H9 (cell line): ENCODE results near the gene C20orf144. TPM values are rescaled to one million over a fixed set of nuclear protein-coding genes. Genes with fewer than 3 reads are reported as not detected.

Source experiments
- DNase-seq: peaks from one replicate; pipeline ENCODE4 v3.0.0-alpha.2; 2017
- H2AFZ ChIP-seq: one replicate; pipeline ENCODE4 v1.6.1; 2013; ENCODE audit warnings: mild to moderate bottlenecking, low read length, control low read depth, moderate library complexity
- H2AK5ac ChIP-seq: 2 replicates; pipeline ENCODE4 v1.6.1; 2013; ENCODE audit warnings: low read length, control low read depth, mixed read lengths; ENCODE audit not compliant: insufficient read length
- H2BK120ac ChIP-seq: one replicate; pipeline ENCODE4 v1.6.1; 2013; ENCODE audit warnings: low read depth, mild to moderate bottlenecking, low read length, control low read depth, inconsistent platforms; ENCODE audit not compliant: poor library complexity, severe bottlenecking
- H2BK12ac ChIP-seq: 2 replicates; pipeline ENCODE4 v1.6.1; 2013; ENCODE audit warnings: low read length, control low read depth, mixed read lengths, low read depth; ENCODE audit not compliant: insufficient read length
- H2BK15ac ChIP-seq: 2 replicates; pipeline ENCODE4 v1.6.1; 2013; ENCODE audit warnings: low read depth, low read length, control low read depth
- H2BK20ac ChIP-seq: one replicate; pipeline ENCODE4 v1.6.1; 2013; ENCODE audit warnings: low read depth, mild to moderate bottlenecking, low read length, control low read depth, inconsistent platforms; ENCODE audit not compliant: poor library complexity, severe bottlenecking
- H2BK5ac ChIP-seq: 2 replicates; pipeline ENCODE4 v1.6.1; 2013; ENCODE audit warnings: low read length, control low read depth, mixed read lengths; ENCODE audit not compliant: insufficient read length
- H3K14ac ChIP-seq: 2 replicates; pipeline ENCODE4 v1.6.1; 2013; ENCODE audit warnings: low read length, control low read depth; ENCODE audit not compliant: insufficient read depth
- H3K18ac ChIP-seq: 2 replicates; pipeline ENCODE4 v1.6.1; 2013; ENCODE audit warnings: low read depth, mild to moderate bottlenecking, mixed read lengths, low read length, control low read depth; ENCODE audit not compliant: insufficient read length
- H3K23ac ChIP-seq: 2 replicates; pipeline ENCODE4 v1.6.1; 2013; ENCODE audit warnings: low read length, control low read depth, mixed read lengths, low read depth; ENCODE audit not compliant: insufficient read length
- H3K23me2 ChIP-seq: 2 replicates; pipeline ENCODE4 v1.6.1; 2013; ENCODE audit warnings: low read depth, mild to moderate bottlenecking, mixed read lengths, low read length, control low read depth; ENCODE audit not compliant: insufficient read length, poor library complexity, severe bottlenecking
- H3K27ac ChIP-seq: 2 replicates; pipeline ENCODE4 v1.5.1; 2013; ENCODE audit warnings: low read length, control low read depth, mixed read lengths, low read depth; ENCODE audit not compliant: insufficient read length
- H3K27me3 ChIP-seq: 2 replicates; pipeline ENCODE4 v1.6.1; 2013; ENCODE audit warnings: low read length, control low read depth, inconsistent platforms; ENCODE audit not compliant: insufficient read depth
- H3K4ac ChIP-seq: 2 replicates; pipeline ENCODE4 v1.6.1; 2013; ENCODE audit warnings: low read depth, mild to moderate bottlenecking, control low read depth, inconsistent platforms, low read length, moderate library complexity
- H3K4me1 ChIP-seq: 2 replicates; pipeline ENCODE4 v1.6.1; 2013; ENCODE audit warnings: low read length, control low read depth, inconsistent platforms; ENCODE audit not compliant: insufficient read depth
- H3K4me2 ChIP-seq: 2 replicates; pipeline ENCODE4 v1.6.1; 2013; ENCODE audit warnings: low read length, control low read depth, mixed read lengths; ENCODE audit not compliant: insufficient read length, insufficient read depth
- H3K56ac ChIP-seq: 2 replicates; pipeline ENCODE4 v1.6.1; 2013; ENCODE audit warnings: low read depth, mild to moderate bottlenecking, mixed read lengths, low read length, control low read depth; ENCODE audit not compliant: insufficient read length
- H3K79me1 ChIP-seq: 2 replicates; pipeline ENCODE4 v1.6.1; 2013; ENCODE audit warnings: low read depth, mild to moderate bottlenecking, moderate library complexity, low read length, control low read depth, inconsistent platforms; ENCODE audit not compliant: insufficient read depth, poor library complexity, severe bottlenecking
- H3K79me2 ChIP-seq: 2 replicates; pipeline ENCODE4 v1.6.1; 2013; ENCODE audit warnings: low read length, control low read depth, inconsistent platforms; ENCODE audit not compliant: insufficient read depth
- H3K9ac ChIP-seq: 2 replicates; pipeline ENCODE4 v1.6.1; 2013; ENCODE audit warnings: low read length, control low read depth, mixed read lengths; ENCODE audit not compliant: insufficient read length; ENCODE audit errors: extremely low read depth
- H3K9me3 ChIP-seq: one replicate; pipeline ENCODE4 v1.6.1; 2013; ENCODE audit warnings: low read depth, low read length, inconsistent platforms; ENCODE audit not compliant: control insufficient read depth
- H3T11ph ChIP-seq: one replicate; pipeline ENCODE4 v1.6.1; 2013; ENCODE audit warnings: mild to moderate bottlenecking, low read length, control low read depth, inconsistent platforms
- H4K20me1 ChIP-seq: one replicate; pipeline ENCODE4 v1.6.1; 2013; ENCODE audit not compliant: control insufficient read depth, insufficient read length, insufficient read depth
- H4K5ac ChIP-seq: 2 replicates; pipeline ENCODE4 v1.6.1; 2013; ENCODE audit warnings: low read depth, mild to moderate bottlenecking, mixed read lengths, low read length, control low read depth; ENCODE audit not compliant: insufficient read length
- H4K8ac ChIP-seq: replicated peaks from 2 replicates; pipeline ENCODE4 v1.6.1; 2013; ENCODE audit warnings: low read length, control low read depth, mixed read lengths, low read depth; ENCODE audit not compliant: insufficient read length
- H4K91ac ChIP-seq: 2 replicates; pipeline ENCODE4 v1.6.1; 2013; ENCODE audit warnings: low read depth, mild to moderate bottlenecking, moderate library complexity, mixed read lengths, low read length, control low read depth; ENCODE audit not compliant: insufficient read length
- H3K27ac Mint-ChIP-seq, 3 experiments: 2 replicates in 2 of 3; 3 replicates in 1 of 3; pipeline ENCODE4 v1.8.0; 2020 to 2021; ENCODE audit warnings: mixed read lengths in 3 of 3, mild to moderate bottlenecking in 1 of 3, moderate library complexity in 1 of 3
- H3K27me3 Mint-ChIP-seq: 2 replicates; pipeline ENCODE4 v1.8.0; 2021; ENCODE audit warnings: low read depth, mild to moderate bottlenecking, moderate library complexity, mixed read lengths
- H3K36me3 Mint-ChIP-seq, 3 experiments: 2 replicates in 2 of 3; 3 replicates in 1 of 3; pipeline ENCODE4 v1.8.0; 2020 to 2021; ENCODE audit warnings: low read depth in 3 of 3, mixed read lengths in 3 of 3; ENCODE audit not compliant: insufficient read depth in 1 of 3
- H3K4me1 Mint-ChIP-seq, 2 experiments: 2 replicates each; pipeline ENCODE4 v1.8.0; 2020; ENCODE audit warnings: mixed read lengths in 2 of 2
- H3K4me3 Mint-ChIP-seq, 2 experiments: 2 replicates in 1 of 2; 3 replicates in 1 of 2; pipeline ENCODE4 v1.8.0; 2020 to 2021; ENCODE audit warnings: mild to moderate bottlenecking in 2 of 2, mixed read lengths in 2 of 2, moderate library complexity in 1 of 2
- H3K9me3 Mint-ChIP-seq, 2 experiments: 2 replicates in 1 of 2; 3 replicates in 1 of 2; pipeline ENCODE4 v1.8.0; 2020; ENCODE audit warnings: mild to moderate bottlenecking in 2 of 2, mixed read lengths in 2 of 2, moderate library complexity in 1 of 2
- WGBS: extraction: QIAGEN DNeasy Blood & Tissue Kit; methylation state at CpG from one replicate; pipeline ENCODE4 v1.1.7; 2013; ENCODE audit warnings: missing lambda C conversion rate, low lambda C conversion rate, mixed read lengths; ENCODE audit not compliant: insufficient read length; ENCODE audit errors: extremely low coverage; 5-methylcytosine and 5-hydroxymethylcytosine counted together
- total RNA-seq: library from RNA; stranded (reverse); gene quantifications from 2 replicates; pipeline ENCODE4 v1.2.1, GENCODE V29; 2021
- TF ChIP-seq, protein P1 (sequence below): fragments of 200-600 bp; sonication (generic); conservative IDR thresholded peaks from 3 replicates; pipeline ENCODE4 v1.8.0; 2021; ENCODE audit warnings: antibody characterized with exemption, mild to moderate bottlenecking

The C20orf144 gene
- total RNA-seq, 1 experiment from 2014 or later, result 0.26 TPM

DNA sequence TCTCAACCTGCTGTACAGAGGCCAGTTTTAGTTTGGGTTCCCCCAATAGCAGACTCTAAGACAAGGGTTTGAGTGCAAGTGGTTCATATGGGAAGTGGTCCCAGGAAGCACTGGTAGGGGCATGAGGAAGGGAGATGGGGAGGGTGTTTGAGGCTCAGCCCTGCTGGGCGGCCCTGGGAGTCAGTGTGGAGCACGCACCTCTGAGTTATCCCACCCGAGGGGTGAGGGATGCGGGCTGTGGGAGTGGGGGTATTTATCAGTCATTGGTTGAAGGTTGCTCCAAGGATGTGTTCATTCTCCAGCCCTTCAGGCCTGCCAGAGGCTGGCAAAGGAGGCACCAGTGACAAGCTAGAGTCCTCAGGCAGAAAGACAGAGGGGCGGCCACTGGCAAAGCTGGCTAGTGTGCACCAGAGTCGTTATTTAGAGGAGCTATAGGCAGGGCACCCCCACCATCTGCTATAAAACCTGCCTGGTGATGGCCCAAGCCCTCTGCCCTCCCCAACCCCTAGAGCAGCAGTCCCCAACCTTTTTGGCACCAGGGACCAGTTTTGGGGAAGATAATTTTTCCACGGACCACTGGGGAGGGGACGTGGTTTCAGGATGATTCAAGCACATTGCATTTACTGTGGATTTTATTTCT is 41.5 kb downstream of the C20orf144 start:
- no peak overlapping the region for H2BK20ac ChIP-seq
- no peaks in the 10 kb centered on the region for H3K79me1 ChIP-seq
- Mint-ChIP-seq H3K4me1 (no peaks in the 10 kb centered on the region), H3K27me3 (peaks cover 9% of the 10 kb centered on the region; the same call in 1 of the 2 replicates), H3K27ac (no peak overlapping the region), H3K9me3 (peaks cover 20 to 25% of the 10 kb centered on the region in 2 experiments), H3K36me3 (peaks cover 8 to 20% (median 9%) of the 10 kb centered on the region in 3 experiments; a peak in 6 of 7 replicates), H3K4me3 (no peak overlapping the region)
- H3K23me2 ChIP-seq, result no peaks in the 10 kb centered on the region
- H2AFZ ChIP-seq, result no peak overlapping the region
- TF ChIP-seq, protein P1, sequence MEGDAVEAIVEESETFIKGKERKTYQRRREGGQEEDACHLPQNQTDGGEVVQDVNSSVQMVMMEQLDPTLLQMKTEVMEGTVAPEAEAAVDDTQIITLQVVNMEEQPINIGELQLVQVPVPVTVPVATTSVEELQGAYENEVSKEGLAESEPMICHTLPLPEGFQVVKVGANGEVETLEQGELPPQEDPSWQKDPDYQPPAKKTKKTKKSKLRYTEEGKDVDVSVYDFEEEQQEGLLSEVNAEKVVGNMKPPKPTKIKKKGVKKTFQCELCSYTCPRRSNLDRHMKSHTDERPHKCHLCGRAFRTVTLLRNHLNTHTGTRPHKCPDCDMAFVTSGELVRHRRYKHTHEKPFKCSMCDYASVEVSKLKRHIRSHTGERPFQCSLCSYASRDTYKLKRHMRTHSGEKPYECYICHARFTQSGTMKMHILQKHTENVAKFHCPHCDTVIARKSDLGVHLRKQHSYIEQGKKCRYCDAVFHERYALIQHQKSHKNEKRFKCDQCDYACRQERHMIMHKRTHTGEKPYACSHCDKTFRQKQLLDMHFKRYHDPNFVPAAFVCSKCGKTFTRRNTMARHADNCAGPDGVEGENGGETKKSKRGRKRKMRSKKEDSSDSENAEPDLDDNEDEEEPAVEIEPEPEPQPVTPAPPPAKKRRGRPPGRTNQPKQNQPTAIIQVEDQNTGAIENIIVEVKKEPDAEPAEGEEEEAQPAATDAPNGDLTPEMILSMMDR, result no peak
- H3K27ac ChIP-seq, result no peak overlapping the region
- no peak overlapping the region for H4K8ac ChIP-seq
- no peak overlapping the region for H3K9ac ChIP-seq
- no peak overlapping the region for H2BK5ac ChIP-seq
- no peaks in the 10 kb centered on the region for H3K4me1 ChIP-seq
- H3K27me3 ChIP-seq, result no peaks in the 10 kb centered on the region
- no peak overlapping the region for H2BK12ac ChIP-seq
- no peak overlapping the region for H4K5ac ChIP-seq
- no peak overlapping the region for H2BK15ac ChIP-seq
- H4K91ac ChIP-seq, result no peak overlapping the region
- WGBS, result no CpG with 5 or more reads among the region's 8 CpGs
- no peak for DNase-seq
- H3K56ac ChIP-seq, result no peak overlapping the region
- no peak overlapping the region for H2AK5ac ChIP-seq
- H4K20me1 ChIP-seq, result no peaks in the 10 kb centered on the region
- H3T11ph ChIP-seq, result no peak overlapping the region
- H3K4ac ChIP-seq, result no peak overlapping the region
- no peak overlapping the region for H3K23ac ChIP-seq
- H3K18ac ChIP-seq, result no peak overlapping the region
- no peak overlapping the region for H3K4me2 ChIP-seq
- H3K9me3 ChIP-seq, result no peaks in the 10 kb centered on the region
- no peak overlapping the region for H3K14ac ChIP-seq
- no peak overlapping the region for H2BK120ac ChIP-seq
- no peaks in the 10 kb centered on the region for H3K79me2 ChIP-seq
